ENCODE results near the gene APOC3.

GRCh38 chr11:116823031-116823843, 6.5 kb upstream of the APOC3 start, which contains the start of gene APOA4:
- TF ChIP-seq CTCF (IDR thresholded peaks at IDR 0.05), result no peak
- TF ChIP-seq POLR2AphosphoS5 (IDR thresholded peaks at IDR 0.05), result no peak

Measured in gastroesophageal sphincter (tissue), 3 donors.